CD8-positive, alpha-beta memory T cell (primary cell): Measurements from ENCODE around the gene CBARP. TPM values are rescaled to one million over a fixed set of nuclear protein-coding genes. Genes with fewer than 3 reads are reported as not detected.
"Not testable (repeated sequence)": the region's sequence is repeated elsewhere in the genome, so short reads cannot be mapped to it uniquely, and the experiment has no call there.

ENCODE experiments used
- CTCF ChIA-PET: fragments of 350-600 bp; sonication (Branson Sonifier 250); formaldehyde crosslinking; loops from one replicate; lab custom pipeline; 2021; ENCODE audit warnings: antibody characterized with exemption; lab: Charles Lee
- POLR2A ChIA-PET: fragments of 350-600 bp; sonication (Branson Sonifier 250); formaldehyde crosslinking; loops from one replicate; lab custom pipeline; 2021; ENCODE audit warnings: antibody characterized with exemption; lab: Charles Lee
- DNase-seq, 5 donors: peaks; one replicate each; pipeline versions ENCODE4 v3.0.0 to v3.0.0-alpha.2; 2020 to 2022; ENCODE audit warnings: mixed read lengths in 1 of 5
- H3K27ac ChIP-seq: one replicate; pipeline ENCODE4 v1.7.0; 2013; ENCODE audit warnings: low read depth, mild to moderate bottlenecking, low read length, moderate library complexity
- H3K27me3 ChIP-seq: 2 replicates; pipeline ENCODE4 v1.7.0; 2013; ENCODE audit warnings: low read length, mild to moderate bottlenecking; ENCODE audit not compliant: insufficient read depth, poor library complexity, severe bottlenecking
- H3K36me3 ChIP-seq: 2 replicates; pipeline ENCODE4 v1.7.0; 2013; ENCODE audit warnings: mild to moderate bottlenecking, low read length, moderate library complexity; ENCODE audit not compliant: insufficient read depth
- H3K4me1 ChIP-seq: 2 replicates; pipeline ENCODE4 v1.7.0; 2013; ENCODE audit warnings: mild to moderate bottlenecking, low read length, moderate library complexity; ENCODE audit not compliant: insufficient read depth
- H3K4me3 ChIP-seq: 2 replicates; pipeline ENCODE4 v1.7.0; 2013; ENCODE audit warnings: mild to moderate bottlenecking, low read length
- H3K9me3 ChIP-seq: 2 replicates; pipeline ENCODE4 v1.7.0; 2013; ENCODE audit warnings: mild to moderate bottlenecking, low read length
- H3K27ac Mint-ChIP-seq, 8 donors: one replicate each; pipeline ENCODE4 v1.8.0; 2020 to 2021; ENCODE audit warnings: mixed read lengths in 8 of 8, mild to moderate bottlenecking in 6 of 8, inconsistent platforms in 3 of 8, moderate library complexity in 3 of 8
- H3K27me3 Mint-ChIP-seq, 2 donors: one replicate each; pipeline ENCODE4 v1.8.0; 2020 to 2021; ENCODE audit warnings: mixed read lengths in 2 of 2, mild to moderate bottlenecking in 1 of 2, moderate library complexity in 1 of 2
- H3K36me3 Mint-ChIP-seq, 3 donors: one replicate each; pipeline ENCODE4 v1.8.0; 2020 to 2021; ENCODE audit warnings: mixed read lengths in 3 of 3, inconsistent platforms in 1 of 3, mild to moderate bottlenecking in 1 of 3
- H3K4me1 Mint-ChIP-seq, 3 donors: one replicate each; pipeline ENCODE4 v1.8.0; 2020 to 2021; ENCODE audit warnings: mixed read lengths in 3 of 3, inconsistent platforms in 1 of 3, mild to moderate bottlenecking in 1 of 3
- H3K4me3 Mint-ChIP-seq, 7 donors: one replicate each; pipeline ENCODE4 v1.8.0; 2020 to 2021; ENCODE audit warnings: mixed read lengths in 7 of 7, mild to moderate bottlenecking in 6 of 7, moderate library complexity in 4 of 7, inconsistent platforms in 2 of 7
- H3K9me3 Mint-ChIP-seq, 5 donors: one replicate each; pipeline ENCODE4 v1.8.0; 2020 to 2022; ENCODE audit warnings: mixed read lengths in 5 of 5, mild to moderate bottlenecking in 3 of 5, moderate library complexity in 2 of 5, inconsistent platforms in 1 of 5
- polyA plus RNA-seq: library from polyadenylated mRNA; unstranded; fragments of 300-500 nt; fragmentation: Illumina TruSeq; gene quantifications from one replicate; pipeline ENCODE4 v1.2.3, GENCODE V29; 2021
- total RNA-seq, 2 experiments: library from RNA; stranded (reverse); gene quantifications; one replicate each; pipeline ENCODE4 v1.2.3, GENCODE V29; 2021

The CBARP gene
- total and polyA plus RNA-seq, 3 experiments from 2014 or later: 0.22 to 0.80 TPM; not detected in 1

GRCh38 chr19:1214862-1215731 is 22.7 kb downstream of the CBARP start:
- Histone ChIP-seq H3K4me1 (peaks cover 25% of the 10 kb centered on the region), H3K27ac (no peak overlapping the region), H3K27me3 (no peaks in the 10 kb centered on the region), H3K4me3 (no peak overlapping the region), H3K36me3 (no peaks in the 10 kb centered on the region), H3K9me3 (no peaks in the 10 kb centered on the region)
- CTCF ChIA-PET: interaction anchor here (1.3 kb wide), 1 partner anchor 12 kb away, joined by 3 read pairs; no protein-coding TSS in a partner anchor
- no peak overlapping the region for H3K4me3 Mint-ChIP-seq
- H3K36me3 Mint-ChIP-seq: peaks cover 0 to 39% (median 2%) of the 10 kb centered on the region in 3 donors
- no peaks in the 10 kb centered on the region for H3K27me3 Mint-ChIP-seq
- peaks cover 13 to 34% (median 17%) of the 10 kb centered on the region in 3 donors for H3K4me1 Mint-ChIP-seq
- H3K27ac Mint-ChIP-seq: no peak overlapping the region
- H3K9me3 Mint-ChIP-seq: no peaks in the 10 kb centered on the region
- no peak for DNase-seq
- POLR2A ChIA-PET: interaction anchor here (0.6 to 0.7 kb wide), 2 partner anchors 23 to 41 kb away, joined by 3 read pairs; partner anchors contain the start of genes CBARP and SBNO2

DNA sequence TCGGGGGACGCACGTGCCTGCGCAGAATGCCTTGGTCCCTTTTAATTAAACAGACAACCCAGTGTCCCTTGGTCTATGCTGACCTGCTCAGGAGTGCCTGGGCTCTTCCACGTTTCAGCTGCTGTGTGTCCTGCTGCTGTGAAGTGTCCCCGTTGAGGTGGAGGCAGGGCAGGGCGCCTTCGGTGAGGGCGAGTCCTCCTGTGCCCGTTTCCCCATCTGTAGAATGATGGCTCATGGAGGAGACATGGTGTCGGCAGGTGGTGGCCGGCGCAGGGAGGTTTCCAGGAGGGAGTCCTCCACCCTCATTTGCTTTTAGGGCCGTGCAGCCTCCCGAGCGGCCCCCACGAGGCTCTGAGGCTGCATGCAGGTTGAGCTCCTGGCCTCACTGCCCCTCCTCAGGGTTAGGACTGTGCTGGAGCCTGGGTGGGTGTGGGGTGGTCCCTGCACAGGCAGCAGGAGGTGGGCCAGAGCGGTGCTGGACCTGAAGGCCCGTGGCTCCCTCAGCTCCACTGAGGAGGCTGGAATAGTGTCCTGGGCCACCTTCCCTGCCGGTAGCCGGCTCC is 23.4 kb downstream of the CBARP start:
- no peaks in the 10 kb centered on the region for H3K9me3 Mint-ChIP-seq
- Histone ChIP-seq H3K36me3 (no peaks in the 10 kb centered on the region), H3K4me1 (peaks cover 31% of the 10 kb centered on the region), H3K27ac (no peak overlapping the region), H3K27me3 (no peaks in the 10 kb centered on the region), H3K4me3 (no peak overlapping the region), H3K9me3 (no peaks in the 10 kb centered on the region)
- DNase-seq: no peak
- ChIA-PET CTCF (interaction anchor here (1.3 kb wide), 1 partner anchor 12 kb away, joined by 3 read pairs; no protein-coding TSS in a partner anchor), POLR2A (no interaction called here)
- H3K36me3 Mint-ChIP-seq: peaks cover 0 to 43% (median 2%) of the 10 kb centered on the region in 3 donors
- H3K27ac Mint-ChIP-seq: peak overlapping the region in 7 of 8 donors; percentile 46 to 91 (median 75)
- peak overlapping the region in 2 of 7 donors; percentile 76 to 83 for H3K4me3 Mint-ChIP-seq
- H3K27me3 Mint-ChIP-seq: no peaks in the 10 kb centered on the region
- peaks cover 16 to 40% (median 20%) of the 10 kb centered on the region in 3 donors for H3K4me1 Mint-ChIP-seq

DNA sequence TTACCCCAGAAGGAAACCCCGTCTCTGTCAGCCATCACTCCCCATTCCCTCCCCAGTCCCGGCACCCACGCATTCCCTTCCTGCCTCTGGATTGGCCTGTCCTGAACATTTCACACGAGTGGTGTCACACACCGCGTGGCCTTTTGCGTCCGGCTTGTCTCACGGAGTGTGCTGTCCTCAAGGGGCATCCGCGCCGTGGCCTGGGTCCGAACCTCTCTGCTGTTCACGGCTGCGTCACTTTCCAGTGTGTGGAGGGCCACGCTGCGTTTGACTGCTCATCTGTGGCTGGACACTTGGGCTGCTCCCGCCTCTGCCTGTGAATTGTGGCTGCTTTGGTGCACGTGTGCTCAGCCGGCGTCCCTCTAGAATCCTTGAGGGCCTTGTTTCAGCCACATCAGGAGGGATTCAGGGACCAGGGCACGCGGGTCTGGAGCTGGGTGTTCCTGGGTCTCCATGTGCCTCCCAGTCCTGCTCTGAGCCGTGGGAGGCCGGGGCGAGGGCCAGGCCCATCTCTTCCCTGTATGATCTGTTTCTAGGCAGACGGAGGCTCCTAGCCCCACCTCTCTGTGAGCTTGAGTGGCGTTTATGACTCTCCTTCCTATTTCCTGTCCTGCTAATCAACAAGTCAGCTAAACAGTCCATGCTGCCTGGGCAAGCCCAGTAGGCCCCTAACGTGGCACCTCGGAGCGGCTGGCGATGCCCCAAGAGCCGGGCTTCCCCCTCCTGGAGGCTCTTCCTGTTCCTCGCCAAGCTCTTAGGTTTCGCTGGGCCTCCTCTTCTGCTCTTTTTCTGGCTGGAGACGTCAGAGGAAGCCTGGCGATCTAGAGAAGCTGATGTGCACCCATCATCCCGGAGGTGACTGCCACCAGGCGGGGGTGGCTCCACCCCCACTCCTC is 24.2 kb downstream of the CBARP start:
- Mint-ChIP-seq H3K27me3 (no peaks in the 10 kb centered on the region), H3K9me3 (no peaks in the 10 kb centered on the region), H3K36me3 (peaks cover 0 to 43% (median 2%) of the 10 kb centered on the region in 3 donors), H3K4me3 (peak overlapping the region in 6 of 7 donors; percentile 23 to 83 (median 57)), H3K27ac (peak overlapping the region; percentile 33 to 91 (median 70)), H3K4me1 (peaks cover 17 to 44% (median 20%) of the 10 kb centered on the region in 3 donors)
- Histone ChIP-seq H3K4me1 (peaks cover 37% of the 10 kb centered on the region), H3K9me3 (no peaks in the 10 kb centered on the region), H3K27ac (no peak overlapping the region), H3K27me3 (no peaks in the 10 kb centered on the region), H3K36me3 (no peaks in the 10 kb centered on the region), H3K4me3 (no peak overlapping the region)
- POLR2A ChIA-PET: interaction anchor here (0.5 to 0.6 kb wide), 2 partner anchors 11 to 27 kb away, joined by 3 to 4 read pairs; no protein-coding TSS in a partner anchor
- DNase-seq: peak in 3 of 5 donors; percentile 21 to 50 (median 36)
- CTCF ChIA-PET: interaction anchor here (0.7 to 1.3 kb wide), 2 partner anchors 11 kb away, joined by 3 read pairs; no protein-coding TSS in a partner anchor

DNA sequence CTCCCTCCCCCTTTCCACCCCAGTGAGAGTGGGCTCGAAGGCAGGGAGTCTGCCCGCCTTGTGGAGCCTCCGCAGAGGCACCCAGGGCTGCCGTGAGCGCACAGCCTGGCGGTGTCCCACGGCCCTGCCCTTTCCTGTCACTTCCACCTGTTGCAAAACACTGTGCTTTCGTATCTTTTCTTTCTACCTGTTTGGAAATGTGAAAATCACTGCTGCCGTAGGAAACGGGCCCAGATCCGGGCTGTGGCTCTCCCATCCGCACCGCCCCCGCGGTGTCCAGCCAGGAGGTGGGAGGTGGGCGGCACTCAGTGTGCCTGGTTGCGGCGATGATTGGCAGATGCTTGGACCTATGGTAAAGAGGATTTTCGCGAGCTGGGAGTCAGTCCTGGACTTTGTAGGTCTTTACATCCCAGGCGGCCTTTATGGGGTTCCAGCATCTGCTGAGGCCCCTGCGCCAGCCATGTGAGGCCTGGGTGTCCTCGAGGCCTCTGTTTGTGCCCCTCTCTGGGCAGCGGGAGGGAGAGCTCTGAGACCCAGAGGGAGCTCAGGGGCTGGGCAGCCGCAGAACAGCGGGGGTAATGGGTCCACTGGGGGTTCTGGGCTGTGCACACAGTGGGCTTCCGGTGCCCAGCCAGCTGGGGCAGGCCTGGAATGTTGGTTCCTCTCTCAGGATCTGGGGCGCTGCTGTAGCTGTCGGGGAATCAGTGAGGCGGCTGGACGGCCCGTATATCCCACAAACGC is 26.1 kb downstream of the CBARP start:
- Mint-ChIP-seq H3K36me3 (peaks cover 0 to 45% (median 2%) of the 10 kb centered on the region in 3 donors), H3K27me3 (no peaks in the 10 kb centered on the region), H3K27ac (peak overlapping the region in 1 of 8 donors; percentile 42), H3K4me3 (peak overlapping the region in 3 of 7 donors; percentile 19 to 32 (median 19)), H3K9me3 (no peaks in the 10 kb centered on the region), H3K4me1 (peaks cover 17 to 52% (median 28%) of the 10 kb centered on the region in 3 donors)
- H3K27me3 ChIP-seq: no peaks in the 10 kb centered on the region
- ChIA-PET CTCF (interaction anchor here (0.7 kb wide), 1 partner anchor 18 kb away, joined by 3 read pairs; no protein-coding TSS in a partner anchor), POLR2A (interaction anchor here (0.8 kb wide), 1 partner anchor 8 kb away, joined by 6 read pairs; no protein-coding TSS in a partner anchor)
- H3K4me3 ChIP-seq: no peak overlapping the region
- DNase-seq: no peak
- H3K4me1 ChIP-seq: peaks cover 38% of the 10 kb centered on the region
- no peak overlapping the region for H3K27ac ChIP-seq
- H3K9me3 ChIP-seq: no peaks in the 10 kb centered on the region
- no peaks in the 10 kb centered on the region for H3K36me3 ChIP-seq

GRCh38 chr19:1210227-1210538 is 27.6 kb downstream of the CBARP start:
- H3K36me3 ChIP-seq: no peaks in the 10 kb centered on the region
- ChIA-PET POLR2A (no interaction called here), CTCF (no interaction called here)
- H3K36me3 Mint-ChIP-seq: peaks cover 0 to 40% (median 2%) of the 10 kb centered on the region in 3 donors
- no peak overlapping the region for H3K27ac ChIP-seq
- no peaks in the 10 kb centered on the region for H3K9me3 Mint-ChIP-seq
- H3K9me3 ChIP-seq: no peaks in the 10 kb centered on the region
- H3K4me1 ChIP-seq: peaks cover 40% of the 10 kb centered on the region
- H3K27ac Mint-ChIP-seq: peak overlapping the region in 2 of 8 donors; percentile 14 to 38
- no peaks in the 10 kb centered on the region for H3K27me3 Mint-ChIP-seq
- peaks cover 17 to 51% (median 29%) of the 10 kb centered on the region in 3 donors for H3K4me1 Mint-ChIP-seq
- no peak overlapping the region for H3K4me3 ChIP-seq
- H3K4me3 Mint-ChIP-seq: peak overlapping the region in 4 of 7 donors; percentile 22 to 42 (median 30)
- no peaks in the 10 kb centered on the region for H3K27me3 ChIP-seq
- DNase-seq: no peak

- H3K4me1 ChIP-seq: peaks cover 44% of the 10 kb centered on the region
- H3K27me3 Mint-ChIP-seq, H3K27me3 ChIP-seq, H3K4me3 ChIP-seq, H3K27ac ChIP-seq, H3K9me3 ChIP-seq, DNase-seq, H3K9me3 Mint-ChIP-seq, POLR2A ChIA-PET, H3K36me3 ChIP-seq: not testable (repeated sequence)
- H3K36me3 Mint-ChIP-seq: peaks cover 0 to 35% (median 2%) of the 10 kb centered on the region in 3 donors
- peak overlapping the region in 1 of 8 donors; percentile 12 for H3K27ac Mint-ChIP-seq
- CTCF ChIA-PET: interaction anchor here (1.2 kb wide), 1 partner anchor 17 kb away, joined by 4 read pairs; no protein-coding TSS in a partner anchor
- peak overlapping the region in 4 of 7 donors; percentile 37 to 98 (median 42) for H3K4me3 Mint-ChIP-seq
- H3K4me1 Mint-ChIP-seq: peaks cover 15 to 50% (median 27%) of the 10 kb centered on the region in 3 donors
Measured at GRCh38 chr19:1208830-1209229, 29.0 kb downstream of the CBARP start.
